Epithelial cell of proximal tubule (primary cell): Measurements from ENCODE around the gene PCDHGB3. TPM values are rescaled to one million over a fixed set of nuclear protein-coding genes. Genes with fewer than 3 reads are reported as not detected.
A peak's percentile ranks its signal among the peaks of the same experiment; 100 is the strongest.

Experiments
- DNase-seq: peaks from one replicate; pipeline ENCODE4 v3.0.0-alpha.2; 2011; ENCODE audit warnings: low read depth
- H3K4me3 ChIP-seq: 2 replicates; pipeline ENCODE4 v1.5.1; 2011; ENCODE audit warnings: low read depth, mild to moderate bottlenecking, low read length
- total RNA-seq: library from RNA; depleted of rRNA; stranded (reverse); fragments of >200 nt; gene quantifications from 2 replicates; pipeline ENCODE4 v1.2.3, GENCODE V29; 2015
- TF ChIP-seq, protein P1 (sequence below): conservative IDR thresholded peaks from 2 replicates; pipeline ENCODE4 v1.5.1; 2012; ENCODE audit warnings: low read depth, mild to moderate bottlenecking, low read length

PCDHGB3 gene
- total RNA-seq, 1 donor from 2014 or later = 1.1 TPM

DNA sequence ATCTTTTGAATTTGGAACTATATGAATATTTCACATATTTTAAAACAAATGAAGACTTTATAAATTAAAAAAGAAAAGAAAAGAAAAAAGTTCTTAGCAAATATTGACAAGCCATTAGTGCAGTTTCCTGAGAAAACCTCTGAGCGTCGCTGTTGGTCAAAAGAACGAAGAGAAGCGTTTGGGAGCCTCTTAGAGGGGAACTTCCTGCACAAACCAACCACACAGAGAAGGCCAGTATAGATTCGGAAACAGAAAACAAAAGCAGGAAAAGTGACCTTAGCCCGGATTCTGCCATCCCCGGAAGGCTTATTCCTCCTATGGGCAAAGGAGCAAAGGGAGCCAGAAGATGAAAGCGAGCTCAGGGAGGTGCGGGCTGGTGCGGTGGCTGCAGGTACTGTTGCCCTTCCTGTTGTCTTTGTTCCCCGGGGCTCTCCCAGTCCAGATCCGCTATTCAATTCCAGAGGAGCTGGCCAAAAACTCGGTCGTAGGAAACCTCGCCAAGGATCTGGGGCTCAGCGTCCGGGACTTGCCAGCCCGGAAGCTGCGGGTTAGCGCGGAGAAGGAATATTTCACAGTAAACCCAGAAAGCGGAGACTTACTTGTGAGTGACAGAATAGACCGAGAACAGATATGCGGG, 10.1 kb upstream of the PCDHGB3 start, which contains the start of gene PCDHGB2:
TSS of gene PCDHGB2 (plus strand) at position 205 of the 637 bp plus-strand sequence. CDS start at position 347, 142 bp downstream.
- no peak for DNase-seq
- TF ChIP-seq, protein P1, sequence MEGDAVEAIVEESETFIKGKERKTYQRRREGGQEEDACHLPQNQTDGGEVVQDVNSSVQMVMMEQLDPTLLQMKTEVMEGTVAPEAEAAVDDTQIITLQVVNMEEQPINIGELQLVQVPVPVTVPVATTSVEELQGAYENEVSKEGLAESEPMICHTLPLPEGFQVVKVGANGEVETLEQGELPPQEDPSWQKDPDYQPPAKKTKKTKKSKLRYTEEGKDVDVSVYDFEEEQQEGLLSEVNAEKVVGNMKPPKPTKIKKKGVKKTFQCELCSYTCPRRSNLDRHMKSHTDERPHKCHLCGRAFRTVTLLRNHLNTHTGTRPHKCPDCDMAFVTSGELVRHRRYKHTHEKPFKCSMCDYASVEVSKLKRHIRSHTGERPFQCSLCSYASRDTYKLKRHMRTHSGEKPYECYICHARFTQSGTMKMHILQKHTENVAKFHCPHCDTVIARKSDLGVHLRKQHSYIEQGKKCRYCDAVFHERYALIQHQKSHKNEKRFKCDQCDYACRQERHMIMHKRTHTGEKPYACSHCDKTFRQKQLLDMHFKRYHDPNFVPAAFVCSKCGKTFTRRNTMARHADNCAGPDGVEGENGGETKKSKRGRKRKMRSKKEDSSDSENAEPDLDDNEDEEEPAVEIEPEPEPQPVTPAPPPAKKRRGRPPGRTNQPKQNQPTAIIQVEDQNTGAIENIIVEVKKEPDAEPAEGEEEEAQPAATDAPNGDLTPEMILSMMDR = peak; percentile 55
- peak within 1 kb of the TSS; percentile 47 for H3K4me3 ChIP-seq

- no peak for DNase-seq
- H3K4me3 ChIP-seq = no peak overlapping the region
- TF ChIP-seq, protein P1 = no peak
These were observed 9.4 kb upstream of the PCDHGB3 start for GRCh38 chr5:141360685-141361084.

- no peak overlapping the region for H3K4me3 ChIP-seq
- no peak for DNase-seq
- TF ChIP-seq, protein P1 = no peak
These were observed 7.3 kb upstream of the PCDHGB3 start for GRCh38 chr5:141362719-141363118.

DNA sequence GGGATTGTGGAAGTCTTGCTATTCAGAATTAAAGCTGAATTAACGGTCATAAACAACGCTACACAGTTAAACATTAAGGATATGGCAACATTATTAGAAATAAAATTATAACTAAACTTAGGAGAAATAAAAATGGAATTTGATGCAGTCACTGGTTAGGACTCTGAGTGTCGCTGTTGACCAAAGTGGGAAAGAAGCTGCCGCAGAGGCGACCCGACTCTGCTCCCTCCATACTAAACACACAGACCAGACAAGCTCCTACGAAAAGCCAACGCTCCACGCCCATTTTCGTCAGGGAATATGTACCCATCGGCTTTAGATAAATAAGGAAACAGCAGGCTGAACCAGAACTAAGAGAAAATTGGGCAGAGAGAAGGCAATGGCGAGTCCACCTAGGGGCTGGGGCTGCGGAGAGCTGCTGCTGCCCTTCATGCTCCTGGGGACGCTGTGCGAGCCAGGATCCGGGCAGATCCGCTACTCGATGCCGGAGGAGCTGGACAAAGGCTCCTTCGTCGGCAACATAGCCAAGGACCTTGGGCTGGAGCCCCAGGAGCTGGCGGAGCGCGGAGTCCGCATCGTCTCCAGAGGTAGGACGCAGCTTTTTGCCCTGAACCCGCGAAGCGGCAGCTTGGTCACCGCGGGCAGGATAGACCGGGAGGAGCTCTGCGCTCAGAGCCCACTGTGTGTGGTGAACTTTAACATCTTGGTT, 5.9 kb upstream of the PCDHGB3 start, which contains the start of gene PCDHGA5:
TSS of gene PCDHGA5 (plus strand) at position 211 of the 709 bp plus-strand sequence. CDS start at position 380, 169 bp downstream.
- DNase-seq = no peak
- TF ChIP-seq, protein P1 = peak; percentile 17
- peak within 1 kb of the TSS; percentile 4 for H3K4me3 ChIP-seq

DNA sequence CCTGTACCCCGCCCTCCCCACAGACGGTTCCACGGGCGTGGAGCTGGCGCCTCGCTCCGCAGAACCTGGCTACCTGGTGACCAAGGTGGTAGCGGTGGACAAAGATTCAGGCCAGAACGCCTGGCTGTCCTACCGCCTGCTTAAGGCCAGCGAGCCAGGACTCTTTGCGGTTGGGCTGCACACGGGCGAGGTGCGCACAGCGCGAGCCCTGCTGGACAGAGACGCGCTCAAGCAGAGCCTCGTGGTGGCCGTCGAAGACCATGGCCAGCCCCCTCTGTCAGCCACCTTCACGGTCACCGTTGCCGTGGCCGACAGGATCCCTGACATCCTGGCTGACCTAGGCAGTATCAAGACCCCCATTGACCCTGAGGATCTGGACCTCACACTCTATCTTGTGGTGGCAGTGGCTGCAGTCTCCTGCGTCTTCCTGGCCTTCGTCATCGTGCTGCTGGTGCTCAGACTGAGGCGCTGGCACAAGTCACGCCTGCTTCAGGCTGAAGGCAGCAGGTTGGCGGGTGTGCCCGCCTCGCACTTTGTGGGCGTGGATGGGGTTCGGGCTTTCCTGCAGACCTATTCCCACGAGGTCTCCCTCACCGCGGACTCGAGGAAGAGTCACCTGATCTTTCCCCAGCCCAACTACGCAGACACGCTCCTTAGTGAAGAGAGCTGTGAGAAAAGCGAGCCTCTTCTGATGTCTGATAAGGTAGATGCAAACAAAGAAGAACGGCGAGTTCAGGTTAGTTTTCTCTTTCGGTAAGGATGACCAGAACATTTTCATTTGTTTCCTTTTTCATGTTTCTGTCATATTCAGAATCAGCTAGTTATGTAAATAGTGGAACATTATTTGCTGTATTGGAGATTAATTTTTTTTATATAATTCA, 3.8 kb upstream of the PCDHGB3 start:
- H3K4me3 ChIP-seq = no peak overlapping the region
- DNase-seq = no peak
- TF ChIP-seq, protein P1 = no peak

DNA sequence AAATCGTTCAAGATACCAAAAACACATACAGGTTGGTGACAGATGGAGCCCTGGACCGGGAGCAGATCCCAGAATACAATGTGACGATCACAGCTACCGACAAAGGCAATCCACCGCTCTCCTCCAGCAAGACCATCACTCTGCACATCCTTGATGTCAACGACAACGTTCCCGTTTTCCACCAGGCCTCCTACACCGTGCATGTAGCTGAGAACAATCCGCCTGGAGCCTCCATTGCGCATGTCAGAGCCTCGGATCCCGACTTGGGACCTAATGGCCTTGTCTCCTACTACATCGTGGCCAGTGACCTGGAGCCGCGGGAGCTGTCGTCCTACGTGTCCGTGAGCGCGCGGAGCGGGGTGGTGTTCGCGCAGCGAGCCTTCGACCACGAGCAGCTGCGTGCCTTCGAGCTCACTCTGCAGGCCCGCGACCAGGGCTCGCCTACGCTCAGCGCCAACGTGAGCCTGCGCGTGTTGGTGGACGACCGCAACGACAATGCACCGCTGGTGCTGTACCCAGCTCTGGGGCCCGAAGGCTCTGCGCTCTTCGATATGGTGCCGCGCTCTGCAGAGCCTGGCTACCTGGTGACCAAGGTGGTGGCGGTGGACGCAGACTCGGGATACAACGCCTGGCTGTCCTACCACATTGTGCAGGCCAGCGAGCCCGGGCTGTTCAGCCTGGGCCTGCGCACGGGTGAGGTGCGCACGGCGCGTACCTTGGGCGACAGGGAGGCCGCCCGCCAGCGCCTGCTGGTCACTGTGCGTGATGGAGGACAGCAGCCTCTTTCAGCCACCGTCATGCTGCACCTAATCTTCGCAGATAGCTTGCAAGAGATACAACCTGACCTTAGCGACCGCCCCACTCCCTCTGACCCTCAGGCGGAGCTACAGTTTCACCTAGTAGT, 1.8 kb downstream of the PCDHGB3 start:
- TF ChIP-seq, protein P1 = no peak
- no peak for DNase-seq
- no peak overlapping the region for H3K4me3 ChIP-seq
